Measurements from ENCODE around the gene ENDOD1.
"Not testable (repeated sequence)": the region's sequence is repeated elsewhere in the genome, so short reads cannot be mapped to it uniquely, and the experiment has no call there.

The ENDOD1 gene

DNA sequence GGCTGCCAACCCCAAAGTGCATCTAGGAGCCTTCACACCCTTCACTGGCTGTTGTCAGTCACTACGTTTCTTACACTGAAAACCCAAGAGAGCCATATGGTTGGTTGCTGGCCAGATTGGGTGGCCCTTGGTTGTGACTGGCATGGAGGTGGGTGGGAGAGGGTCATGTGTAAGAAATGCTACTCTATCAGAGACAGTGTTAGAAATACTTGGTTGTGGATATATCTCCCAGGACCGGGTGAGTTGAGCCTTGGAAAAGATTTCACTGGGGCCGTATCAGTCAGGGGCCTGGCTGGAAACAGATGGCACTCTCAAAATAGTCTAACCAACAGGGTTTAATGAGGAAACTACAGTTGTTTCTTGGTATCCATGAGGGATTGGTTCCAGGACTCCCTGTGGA lies 15.2 kb downstream of the ENDOD1 start:
- DNase-seq (ENCODE audit: low read depth): no peak
- TF ChIP-seq, protein P1, sequence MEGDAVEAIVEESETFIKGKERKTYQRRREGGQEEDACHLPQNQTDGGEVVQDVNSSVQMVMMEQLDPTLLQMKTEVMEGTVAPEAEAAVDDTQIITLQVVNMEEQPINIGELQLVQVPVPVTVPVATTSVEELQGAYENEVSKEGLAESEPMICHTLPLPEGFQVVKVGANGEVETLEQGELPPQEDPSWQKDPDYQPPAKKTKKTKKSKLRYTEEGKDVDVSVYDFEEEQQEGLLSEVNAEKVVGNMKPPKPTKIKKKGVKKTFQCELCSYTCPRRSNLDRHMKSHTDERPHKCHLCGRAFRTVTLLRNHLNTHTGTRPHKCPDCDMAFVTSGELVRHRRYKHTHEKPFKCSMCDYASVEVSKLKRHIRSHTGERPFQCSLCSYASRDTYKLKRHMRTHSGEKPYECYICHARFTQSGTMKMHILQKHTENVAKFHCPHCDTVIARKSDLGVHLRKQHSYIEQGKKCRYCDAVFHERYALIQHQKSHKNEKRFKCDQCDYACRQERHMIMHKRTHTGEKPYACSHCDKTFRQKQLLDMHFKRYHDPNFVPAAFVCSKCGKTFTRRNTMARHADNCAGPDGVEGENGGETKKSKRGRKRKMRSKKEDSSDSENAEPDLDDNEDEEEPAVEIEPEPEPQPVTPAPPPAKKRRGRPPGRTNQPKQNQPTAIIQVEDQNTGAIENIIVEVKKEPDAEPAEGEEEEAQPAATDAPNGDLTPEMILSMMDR (IDR thresholded peaks at IDR 0.05; ENCODE audit: low read depth, low read length, missing control alignments): no peak
- H3K4me3 ChIP-seq (ENCODE audit: low read depth, low read length): no peak overlapping the region

DNA sequence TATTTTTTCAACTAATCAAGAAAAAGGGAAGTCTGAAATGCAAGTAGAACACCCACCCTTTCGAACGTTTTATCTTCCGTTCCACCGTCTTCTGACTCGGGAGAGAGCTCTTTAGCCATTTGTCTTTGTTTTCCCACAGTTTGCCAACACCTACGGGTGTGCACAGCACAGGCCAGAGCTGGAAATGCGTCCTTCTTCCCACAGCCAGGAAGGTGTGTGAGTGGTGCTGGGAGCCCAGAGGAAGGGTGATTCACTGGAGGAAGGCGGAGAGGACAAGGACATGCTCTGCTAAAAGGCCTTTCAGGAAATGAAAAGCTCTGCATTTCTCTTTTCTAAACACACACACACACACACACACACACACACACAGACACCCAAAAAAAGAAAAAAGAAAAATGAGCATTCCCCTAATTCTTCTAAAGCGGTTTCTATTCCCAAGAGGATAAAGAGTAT lies 18.5 kb downstream of the ENDOD1 start:
- no peak for DNase-seq (ENCODE audit: low read depth)
- TF ChIP-seq, protein P1 (IDR thresholded peaks at IDR 0.05; ENCODE audit: low read depth, low read length, missing control alignments): no peak
- H3K4me3 ChIP-seq (ENCODE audit: low read depth, low read length): no peak overlapping the region

DNA sequence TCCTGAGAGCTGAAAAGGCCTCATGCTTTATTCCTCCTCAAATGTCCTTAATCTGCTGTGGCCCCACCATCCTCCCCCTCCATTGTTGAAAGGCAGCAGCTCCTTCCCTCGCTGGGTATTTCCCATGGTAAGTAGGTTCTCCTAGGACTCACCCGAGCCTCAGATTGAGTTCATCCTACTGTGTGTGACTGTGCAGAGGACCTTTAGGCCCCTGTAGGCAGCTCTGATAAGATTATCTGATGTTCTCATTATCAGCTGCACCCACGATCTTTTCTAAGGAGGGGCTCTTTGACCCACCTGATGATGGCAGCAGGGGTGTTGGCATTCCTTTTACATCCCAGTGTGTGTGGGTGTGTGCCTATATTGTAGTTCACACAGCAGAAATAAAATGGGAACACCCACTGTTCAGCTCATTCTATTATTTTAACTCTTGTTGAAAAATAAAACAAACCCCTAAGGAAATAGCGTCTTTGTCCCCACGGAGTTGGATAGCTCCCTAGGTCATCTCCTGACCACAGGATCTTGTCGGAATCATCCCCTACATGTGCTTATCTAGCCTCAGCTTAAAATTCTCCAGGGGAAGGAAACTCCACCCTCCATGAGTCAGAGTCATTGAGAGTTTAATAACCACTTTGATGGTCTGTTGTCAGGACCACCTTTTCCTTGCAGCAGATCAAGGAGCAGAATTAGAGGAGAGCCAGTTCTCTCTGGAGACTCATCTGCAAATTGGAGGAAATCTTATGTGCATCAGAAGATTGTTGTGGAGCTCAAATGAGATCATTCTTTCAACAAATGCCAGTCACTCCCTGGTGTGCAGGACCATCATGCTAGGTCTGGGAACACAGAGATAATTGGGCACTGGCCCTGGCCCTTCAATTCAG lies 19.3 kb downstream of the ENDOD1 start:
- no peak overlapping the region for H3K4me3 ChIP-seq (ENCODE audit: low read depth, low read length)
- no peak for DNase-seq (ENCODE audit: low read depth)
- TF ChIP-seq, protein P1 (IDR thresholded peaks at IDR 0.05; ENCODE audit: low read depth, low read length, missing control alignments): no peak

DNA sequence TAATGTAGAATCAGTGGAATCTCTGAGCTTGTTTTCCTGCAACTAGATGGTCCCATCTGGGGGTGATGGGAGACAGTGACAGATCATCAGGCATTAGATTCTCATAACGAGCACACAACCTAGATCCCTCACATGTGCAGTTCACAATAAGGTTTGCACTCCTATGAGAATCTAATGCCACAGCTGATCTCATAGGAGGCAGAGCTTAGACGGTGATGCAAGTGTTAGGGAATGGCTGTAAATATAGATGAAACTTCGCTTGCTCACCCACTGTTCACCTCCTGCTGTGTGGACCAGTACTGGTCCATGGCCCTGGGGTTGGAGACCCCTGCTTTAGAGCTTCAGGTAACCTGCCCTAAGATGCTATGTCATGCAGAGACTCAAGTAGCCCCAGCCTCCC lies 21.8 kb downstream of the ENDOD1 start:
- not testable (repeated sequence) for DNase-seq (ENCODE audit: low read depth)

DNA sequence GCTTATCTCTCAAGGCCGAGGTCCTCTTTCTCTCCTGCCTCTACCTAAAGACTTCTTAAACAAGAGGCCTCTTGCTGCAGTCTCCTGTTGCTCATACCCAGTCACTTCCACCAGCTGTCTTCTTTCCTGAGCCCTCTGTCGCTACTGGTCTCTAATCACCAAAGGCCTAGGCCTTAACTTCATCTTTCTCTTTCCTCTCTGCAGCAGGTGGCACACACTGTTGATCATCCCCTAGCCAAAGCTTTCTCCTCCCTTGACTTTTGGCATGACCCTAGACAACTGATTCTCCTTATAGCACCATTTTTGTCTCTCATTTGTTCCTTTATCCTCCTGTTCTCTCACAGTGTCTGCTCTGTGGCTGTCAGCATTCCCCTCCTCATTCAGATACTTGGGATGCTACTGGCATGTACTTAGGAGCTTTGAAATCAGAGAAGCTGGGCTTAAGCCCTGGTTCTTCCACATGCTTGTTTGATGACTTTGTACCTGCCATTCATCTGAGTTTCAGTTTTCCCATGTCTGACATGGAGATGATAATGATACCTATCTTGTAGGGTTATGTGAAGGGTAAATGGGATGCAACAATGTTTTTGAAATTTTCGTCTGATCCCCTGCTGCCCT lies 22.4 kb downstream of the ENDOD1 start:
- DNase-seq (ENCODE audit: low read depth): no peak
- TF ChIP-seq, protein P1 (IDR thresholded peaks at IDR 0.05; ENCODE audit: low read depth, low read length, missing control alignments): no peak

More for the DNA sequence above, 21.8 kb downstream of the ENDOD1 start:
- H3K4me3 ChIP-seq (ENCODE audit: low read depth, low read length): not testable (repeated sequence)

DNA sequence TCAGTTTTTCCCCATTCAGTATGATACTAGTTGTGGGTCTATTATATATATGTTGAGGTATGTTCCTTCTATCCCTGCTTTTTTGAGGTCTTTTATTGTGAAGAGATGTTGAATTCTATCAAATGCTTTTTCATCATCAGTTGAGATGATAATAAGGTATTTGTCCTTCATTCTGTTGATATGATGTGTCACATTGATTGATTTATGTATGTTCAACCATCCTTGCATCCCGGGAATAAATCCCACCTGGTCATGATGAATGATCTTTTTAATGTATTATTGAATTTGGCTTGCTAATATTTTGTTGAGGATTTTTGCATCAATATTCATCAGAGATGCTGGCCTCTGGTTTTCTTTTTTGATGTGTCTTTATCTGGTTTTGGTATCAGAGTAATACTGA lies 26.0 kb downstream of the ENDOD1 start:
- no peak overlapping the region for H3K4me3 ChIP-seq (ENCODE audit: low read depth, low read length)
- TF ChIP-seq, protein P1 (IDR thresholded peaks at IDR 0.05; ENCODE audit: low read depth, low read length, missing control alignments): no peak
- DNase-seq (ENCODE audit: low read depth): no peak

More for the DNA sequence above, 22.4 kb downstream of the ENDOD1 start:
- H3K4me3 ChIP-seq (ENCODE audit: low read depth, low read length): no peak overlapping the region

DNA sequence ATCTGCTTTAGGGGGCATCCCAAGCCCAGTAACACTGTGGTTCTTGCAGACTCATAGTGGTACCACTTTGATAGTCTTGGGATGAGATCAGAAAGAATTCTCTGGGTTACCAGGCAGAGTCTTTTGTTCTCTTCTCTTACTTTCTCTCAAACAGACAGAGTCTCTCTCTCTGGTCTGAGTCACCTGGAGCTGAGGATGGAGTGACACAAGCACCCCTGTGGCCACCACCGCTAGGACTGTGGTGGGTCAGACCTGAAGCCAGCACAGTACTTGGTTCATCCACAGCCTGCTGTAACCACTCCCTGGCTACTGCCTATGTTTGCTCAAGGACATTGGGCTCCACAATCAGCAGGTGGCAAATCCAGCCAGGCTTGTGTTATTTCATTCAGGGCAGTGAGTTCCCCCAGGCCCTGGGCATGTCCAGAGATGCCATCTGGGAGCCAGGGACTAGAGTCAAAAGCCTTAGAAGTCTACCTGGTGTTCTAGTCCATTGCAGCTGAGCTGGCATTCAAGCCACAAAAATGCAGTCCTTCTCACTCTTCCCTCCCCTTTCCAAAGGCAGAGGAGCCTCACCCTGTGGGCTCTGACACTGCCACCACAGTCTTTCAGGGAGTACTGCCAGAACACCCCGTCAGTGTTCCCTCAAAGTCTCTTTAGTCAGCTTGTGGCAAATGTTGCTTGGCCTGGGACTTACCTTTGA lies 29.9 kb downstream of the ENDOD1 start:
- H3K4me3 ChIP-seq (ENCODE audit: low read depth, low read length): no peak overlapping the region
- TF ChIP-seq, protein P1 (IDR thresholded peaks at IDR 0.05; ENCODE audit: low read depth, low read length, missing control alignments): no peak
- DNase-seq (ENCODE audit: low read depth): no peak
